AG04450 (cell line): Measurements from ENCODE around the gene ORC1. TPM values are rescaled to one million over a fixed set of nuclear protein-coding genes. Genes with fewer than 3 reads are reported as not detected.

Experiments
- CTCF ChIA-PET: fragments of 300-600, 350-600 bp; formaldehyde crosslinking; extraction: SDS; loops from one replicate; lab custom pipeline; 2022; ENCODE audit warnings: antibody characterized with exemption, inconsistent platforms; lab: Charles Lee
- POLR2A ChIA-PET: fragments of 350-600 bp; formaldehyde crosslinking; extraction: SDS; loops from one replicate; lab custom pipeline; 2021; ENCODE audit warnings: antibody characterized with exemption, inconsistent platforms; lab: Yijun Ruan, JAX
- DNase-seq: peaks from one replicate; pipeline ENCODE4 v3.0.0-alpha.2; 2011; ENCODE audit warnings: low read depth, low spot score
- H3K27ac ChIP-seq: one replicate; pipeline ENCODE4 v1.5.1; 2012; ENCODE audit warnings: low read depth, low read length, control low read depth
- H3K27me3 ChIP-seq: one replicate; pipeline ENCODE4 v1.6.0; 2012; ENCODE audit warnings: low read length; ENCODE audit not compliant: control insufficient read depth, insufficient read depth
- H3K4me3 ChIP-seq: 2 replicates; pipeline ENCODE4 v1.5.1; 2011; ENCODE audit warnings: mild to moderate bottlenecking, low read depth, low read length, control low read depth
- H3K9me3 ChIP-seq: 2 replicates; pipeline ENCODE4 v1.5.1; 2012; ENCODE audit warnings: low read length; ENCODE audit not compliant: control insufficient read depth, insufficient read depth
- CTCF ChIP-seq: IDR thresholded peaks from 2 replicates; pipeline ENCODE4 v1.5.1; 2011; ENCODE audit warnings: low read depth, low read length, control low read depth, inconsistent platforms
- polyA plus RNA-seq: library from polyadenylated mRNA; depleted of rRNA; stranded (reverse); fragments of >200 nt; gene quantifications from 2 replicates; pipeline ENCODE4 v1.2.3, GENCODE V29; 2011

Gene ORC1
- polyA plus RNA-seq, 1 experiment = 2.3 TPM

- CTCF ChIA-PET = interaction anchor here (0.5 kb wide), 1 partner anchor 75 kb away, joined by 3 read pairs; no protein-coding TSS in a partner anchor
- POLR2A ChIA-PET = no interaction called here
Observed at GRCh38 chr1:52402860-52403240, 1.4 kb downstream of the ORC1 start.

GRCh38 chr1:52400131-52400530, 4.1 kb downstream of the ORC1 start:
- H3K9me3 ChIP-seq = no peaks in the 10 kb centered on the region
- TF ChIP-seq CTCF = no peak
- no peak overlapping the region for H3K27ac ChIP-seq
- DNase-seq = no peak
- no peak overlapping the region for H3K4me3 ChIP-seq
- no peaks in the 10 kb centered on the region for H3K27me3 ChIP-seq
- ChIA-PET POLR2A (no interaction called here), CTCF (no interaction called here)

More at GRCh38 chr1:52402860-52403240, 1.4 kb downstream of the ORC1 start:
- Histone ChIP-seq H3K27ac (no peak overlapping the region), H3K9me3 (no peaks in the 10 kb centered on the region), H3K27me3 (no peaks in the 10 kb centered on the region), H3K4me3 (no peak overlapping the region; the same call in 1 of the 2 replicates)
- no peak for DNase-seq
- TF ChIP-seq CTCF = no peak

- no peaks in the 10 kb centered on the region for H3K9me3 ChIP-seq
- ChIA-PET POLR2A (no interaction called here), CTCF (interaction anchor here (0.7 kb wide), 1 partner anchor 90 kb away, joined by 4 read pairs; no protein-coding TSS in a partner anchor)
- DNase-seq = no peak
- H3K27me3 ChIP-seq = no peaks in the 10 kb centered on the region
- H3K27ac ChIP-seq = no peak overlapping the region
- H3K4me3 ChIP-seq = no peak overlapping the region
- no peak for TF ChIP-seq CTCF
Observed at GRCh38 chr1:52399629-52400028, 4.6 kb downstream of the ORC1 start.

GRCh38 chr1:52393174-52393573, 11.0 kb downstream of the ORC1 start:
- H3K27me3 ChIP-seq = no peaks in the 10 kb centered on the region
- H3K27ac ChIP-seq = no peak overlapping the region
- DNase-seq = no peak
- no peak overlapping the region for H3K4me3 ChIP-seq
- POLR2A ChIA-PET = no interaction called here
- TF ChIP-seq CTCF = no peak
- CTCF ChIA-PET = interaction anchor here (0.9 kb wide), 1 partner anchor 12 kb away, joined by 3 read pairs; the partner anchor contains the start of gene PRPF38A
- no peaks in the 10 kb centered on the region for H3K9me3 ChIP-seq

GRCh38 chr1:52386458-52386857, 17.8 kb downstream of the ORC1 start:
- H3K4me3 ChIP-seq = no peak overlapping the region
- H3K27ac ChIP-seq = no peak overlapping the region
- DNase-seq = no peak
- H3K9me3 ChIP-seq = no peaks in the 10 kb centered on the region
- CTCF ChIA-PET = no interaction called here
- TF ChIP-seq CTCF = no peak
- POLR2A ChIA-PET = no interaction called here
- no peaks in the 10 kb centered on the region for H3K27me3 ChIP-seq
